SK-N-SH (cell line): ENCODE results near the gene FMO3. TPM values are rescaled to one million over a fixed set of nuclear protein-coding genes. Genes with fewer than 3 reads are reported as not detected.

Source experiments
- CTCF ChIA-PET: fragments of 300-600, 350-600 bp; formaldehyde crosslinking; extraction: SDS; loops from one replicate; lab custom pipeline; 2021; lab: Yijun Ruan, JAX
- POLR2A ChIA-PET: fragments of 350-600 bp; sonication (Branson Sonifier 250); formaldehyde crosslinking; extraction: SDS; loops from one replicate; lab custom pipeline; 2020; ENCODE audit warnings: antibody characterized with exemption, inconsistent platforms; lab: Yijun Ruan, JAX
- DNase-seq: peaks from one replicate; pipeline ENCODE4 v3.0.0; 2012
- H2AFZ ChIP-seq: fragments of 200-600 bp; sonication (generic); 2 replicates; pipeline ENCODE4 v1.8.1; 2016; ENCODE audit warnings: antibody characterized with exemption, mild to moderate bottlenecking, low read depth
- H3F3A ChIP-seq: fragments of 200-600 bp; sonication (generic); replicated peaks from 2 replicates; pipeline ENCODE3; 2016; ENCODE audit warnings: antibody characterized with exemption, mild to moderate bottlenecking; ENCODE audit not compliant: insufficient read depth
- H3K27ac ChIP-seq, 2 experiments: fragments of 200-500 bp in 1 of 2; fragments of 200-600 bp in 1 of 2; sonication (Bioruptor generic) in 1 of 2; sonication (generic), shearing (Covaris generic) in 1 of 2; 2 replicates each; pipeline versions ENCODE4 v1.5.1 to v1.6.1; 2014 to 2016; ENCODE audit warnings: low read depth in 2 of 2, inconsistent platforms in 1 of 2, low read length in 1 of 2, mild to moderate bottlenecking in 1 of 2, mixed read lengths in 1 of 2
- H3K27me3 ChIP-seq: fragments of 200-600 bp; sonication (generic), shearing (Covaris generic); 2 replicates; pipeline ENCODE4 v1.6.1; 2016; ENCODE audit warnings: mixed run types; ENCODE audit not compliant: insufficient read depth
- H3K36me3 ChIP-seq, 2 experiments: fragments of 200-500 bp in 1 of 2; fragments of 200-600 bp in 1 of 2; sonication (Bioruptor generic) in 1 of 2; sonication (generic) in 1 of 2; replicated peaks in 1 of 2; 2 replicates each; pipeline versions ENCODE3 to v1.5.1; 2014 to 2016; ENCODE audit warnings: low read length in 1 of 2, mild to moderate bottlenecking in 1 of 2; ENCODE audit not compliant: insufficient read depth in 2 of 2, control insufficient read depth in 1 of 2
- H3K4me1 ChIP-seq, 2 experiments: fragments of 200-500 bp in 1 of 2; fragments of 200-600 bp in 1 of 2; sonication (Bioruptor generic) in 1 of 2; sonication (generic), shearing (Covaris generic) in 1 of 2; 2 replicates each; pipeline versions ENCODE4 v1.5.1 to v1.6.1; 2014 to 2016; ENCODE audit warnings: low read depth in 1 of 2, low read length in 1 of 2, mixed run types in 1 of 2; ENCODE audit not compliant: insufficient read depth in 2 of 2, control insufficient read depth in 1 of 2
- H3K4me2 ChIP-seq: fragments of 200-600 bp; sonication (generic), shearing (Covaris generic); 2 replicates; pipeline ENCODE4 v1.6.1; 2017; ENCODE audit warnings: mixed run types
- H3K4me3 ChIP-seq, 2 experiments: fragments of 200-500 bp in 1 of 2; fragments of 200-600 bp in 1 of 2; sonication (Bioruptor generic) in 1 of 2; sonication (generic), shearing (Covaris generic) in 1 of 2; 2 replicates each; pipeline versions ENCODE4 v1.5.1 to v1.8.1; 2014 to 2016; ENCODE audit warnings: low read depth in 2 of 2, inconsistent platforms in 1 of 2, low read length in 1 of 2, mild to moderate bottlenecking in 1 of 2, mixed read lengths in 1 of 2, moderate library complexity in 1 of 2
- H3K79me2 ChIP-seq: fragments of 200-600 bp; sonication (generic); 2 replicates; pipeline ENCODE4 v1.8.1; 2017; ENCODE audit warnings: mild to moderate bottlenecking; ENCODE audit not compliant: insufficient read depth
- H3K9ac ChIP-seq: fragments of 200-600 bp; sonication (generic); 2 replicates; pipeline ENCODE4 v1.6.1; 2017; ENCODE audit warnings: mixed run types
- H3K9me2 ChIP-seq: fragments of 200-600 bp; sonication (generic); 2 replicates; pipeline ENCODE4 v1.6.1; 2017; ENCODE audit warnings: mixed run types
- H3K9me3 ChIP-seq: fragments of 200-600 bp; sonication (generic); 2 replicates; pipeline ENCODE4 v1.6.1; 2017; ENCODE audit warnings: mixed run types, mild to moderate bottlenecking, moderate library complexity
- H4K20me1 ChIP-seq: fragments of 200-600 bp; sonication (generic); 2 replicates; pipeline ENCODE4 v1.6.1; 2017; ENCODE audit warnings: mild to moderate bottlenecking, mixed run types; ENCODE audit not compliant: insufficient read depth
- FOXJ3 ChIP-seq: sonication (generic); formaldehyde crosslinking; IDR thresholded peaks from 2 replicates; pipeline ENCODE4 v1.5.1; 2020; ENCODE audit warnings: mild to moderate bottlenecking, missing genetic modification reagents
- FOXM1 ChIP-seq: IDR thresholded peaks from 2 replicates; pipeline ENCODE4 v1.4.0; 2012; ENCODE audit warnings: low read depth, mild to moderate bottlenecking
- PBX3 ChIP-seq: IDR thresholded peaks from 2 replicates; pipeline ENCODE4; 2012
- RAD21 ChIP-seq: IDR thresholded peaks from 2 replicates; pipeline ENCODE4 v1.6.1; 2012; ENCODE audit warnings: mild to moderate bottlenecking, low read length
- RCOR1 ChIP-seq: fragments of 150-350 bp; IDR thresholded peaks from 2 replicates; pipeline ENCODE4 v1.6.1; 2017; ENCODE audit warnings: antibody characterized with exemption, low read length
- TAF1 ChIP-seq: IDR thresholded peaks from 2 replicates; pipeline ENCODE4 v1.6.1; 2012; ENCODE audit warnings: low read depth, mild to moderate bottlenecking, low read length, moderate library complexity, borderline replicate concordance
- TCF12 ChIP-seq: IDR thresholded peaks from 2 replicates; pipeline ENCODE4 v1.4.0; 2012
- USF1 ChIP-seq: IDR thresholded peaks from 2 replicates; pipeline ENCODE4 v1.4.0; 2012; ENCODE audit warnings: low read depth, borderline replicate concordance
- ZBTB33 ChIP-seq: IDR thresholded peaks from 2 replicates; pipeline ENCODE4 v1.4.0; 2012; ENCODE audit warnings: low read depth, borderline replicate concordance
- WGBS: methylation state at CpG from one replicate; pipeline ENCODE4 v1.1.6; 2017; ENCODE audit warnings: low lambda C conversion rate; 5-methylcytosine and 5-hydroxymethylcytosine counted together
- polyA plus RNA-seq, 3 experiments: library from polyadenylated mRNA; depleted of rRNA; stranded (reverse); fragments of >200 nt; gene quantifications; 2 replicates each; pipeline ENCODE4 v1.2.3, GENCODE V29; 2012

FMO3 gene
- polyA plus RNA-seq (2012; rRNA removed), result 0.85 and 0.96 TPM in 2 replicates
- polyA plus RNA-seq (2012; cell fraction: cytosol; rRNA removed), result 0.82 and 0.87 TPM in 2 replicates
- polyA plus RNA-seq (2012; cell fraction: nucleus; rRNA removed), result 0.59 and 0.97 TPM in 2 replicates

- ChIA-PET CTCF (no interaction called here), POLR2A (no interaction called here)
- 13% methylated on average over 5 of the region's 5 CpGs for WGBS
These were observed at the start of gene FMO3 for GRCh38 chr1:171090604-171091003. TSS of gene FMO3 (plus strand) at chr1:171090905. CDS start at chr1:171092659, 1,754 bp downstream.

GRCh38 chr1:171048014-171048413 lies 42.7 kb upstream of the FMO3 start:
- H3K79me2 ChIP-seq, result no peaks in the 10 kb centered on the region
- no peaks in the 10 kb centered on the region for H3K4me1 ChIP-seq
- H3K27ac ChIP-seq, result no peak overlapping the region
- 7% methylated on average over 2 of the region's 2 CpGs for WGBS
- ChIA-PET CTCF (no interaction called here), POLR2A (no interaction called here)
- no peaks in the 10 kb centered on the region for H4K20me1 ChIP-seq
- H2AFZ ChIP-seq, result no peak overlapping the region
- no peaks in the 10 kb centered on the region; the same call in 1 of the 2 replicates for H3K9me2 ChIP-seq
- no peaks in the 10 kb centered on the region for H3F3A ChIP-seq
- H3K9ac ChIP-seq, result no peak overlapping the region
- H3K36me3 ChIP-seq, result no peaks in the 10 kb centered on the region
- H3K4me2 ChIP-seq, result no peak overlapping the region
- TF ChIP-seq RAD21 (no peak), FOXM1 (no peak), FOXJ3 (CRISPR knock-in tag) (no peak)
- no peak for DNase-seq
- H3K9me3 ChIP-seq, result no peaks in the 10 kb centered on the region
- no peaks in the 10 kb centered on the region for H3K27me3 ChIP-seq
- no peak overlapping the region for H3K4me3 ChIP-seq

More at GRCh38 chr1:171090604-171091003, at the start of gene FMO3:
- DNase-seq, result no peak
- Histone ChIP-seq H2AFZ (0 out of 2 replicates have a peak within 1 kb of the TSS, but pooled peaks have one; percentile 73), H3K27me3 (peaks cover 7% of the 10 kb centered on the region; the same call in 1 of the 2 replicates), H4K20me1 (no peaks in the 10 kb centered on the region), H3K9me2 (no peaks in the 10 kb centered on the region), H3K4me2 (peak within 1 kb of the TSS; percentile 24; the same call in 1 of the 2 replicates), H3K4me3 (peak within 1 kb of the TSS in 1 of 2 experiments; percentile 24; a peak in 1 of 4 replicates), H3K4me1 (no peaks in the 10 kb centered on the region), H3K36me3 (no peaks in the 10 kb centered on the region), H3F3A (peaks cover 3% of the 10 kb centered on the region), H3K9me3 (no peaks in the 10 kb centered on the region), H3K79me2 (no peaks in the 10 kb centered on the region), H3K27ac (no peak within 1 kb of the TSS), H3K9ac (no peak within 1 kb of the TSS)
- TF ChIP-seq PBX3 (0 out of 2 replicates have a peak, but pooled peaks have one; percentile 34), TAF1 (no peak)

GRCh38 chr1:171052977-171053376 lies 37.7 kb upstream of the FMO3 start:
- Histone ChIP-seq H3K9me2 (no peaks in the 10 kb centered on the region), H3K27ac (no peak overlapping the region), H4K20me1 (no peaks in the 10 kb centered on the region), H3K79me2 (no peaks in the 10 kb centered on the region), H3F3A (no peaks in the 10 kb centered on the region), H3K9me3 (no peaks in the 10 kb centered on the region), H3K4me2 (no peak overlapping the region), H3K27me3 (no peaks in the 10 kb centered on the region), H3K36me3 (no peaks in the 10 kb centered on the region), H3K9ac (no peak overlapping the region), H2AFZ (no peak overlapping the region), H3K4me3 (no peak overlapping the region), H3K4me1 (no peaks in the 10 kb centered on the region)
- POLR2A ChIA-PET, result no interaction called here
- TF ChIP-seq USF1 (no peak), RCOR1 (no peak), ZBTB33 (no peak), TCF12 (no peak), PBX3 (no peak)
- CTCF ChIA-PET, result no interaction called here
- WGBS, result 14% methylated on average over 2 of the region's 2 CpGs
- DNase-seq, result no peak
